ENCODE measurements around the gene TRUB1. TPM values are rescaled to one million over a fixed set of nuclear protein-coding genes. Genes with fewer than 3 reads are reported as not detected.

The TRUB1 gene
- total RNA-seq, 6 experiments from 2014 or later = 6.7 to 12.5 (median 8.7) TPM

GRCh38 chr10:115020449-115020848, 82.5 kb downstream of the TRUB1 start:
- no peak for TF ChIP-seq CTCF (IDR thresholded peaks at IDR 0.05)
- H3K4me3 ChIP-seq = no peak overlapping the region
- H3K27ac ChIP-seq = no peak overlapping the region
- intact Hi-C loops (cut with DNase I) = no loop called here
- H3K9me3 ChIP-seq = no peaks in the 10 kb centered on the region
- no peak for ATAC-seq
- DNase-seq = no peak
- H3K27me3 ChIP-seq = no peaks in the 10 kb centered on the region
- no peaks in the 10 kb centered on the region for H3K4me1 ChIP-seq
- 85% methylated on average over 2 of the region's 2 CpGs for WGBS (ENCODE audit: insufficient coverage, low coverage, low lambda C conversion rate, missing lambda C conversion rate)
- H3K36me3 ChIP-seq = no peaks in the 10 kb centered on the region

GRCh38 chr10:115022733-115023132, 84.7 kb downstream of the TRUB1 start:
- ATAC-seq (no peak), DNase-seq (no peak)
- WGBS (ENCODE audit: insufficient coverage, low coverage, low lambda C conversion rate, missing lambda C conversion rate) = 57% methylated on average over 5 of the region's 5 CpGs
- H3K4me1 ChIP-seq = no peaks in the 10 kb centered on the region
- no peaks in the 10 kb centered on the region for H3K9me3 ChIP-seq
- TF ChIP-seq POLR2A (IDR thresholded peaks at IDR 0.05) (no peak), CTCF (IDR thresholded peaks at IDR 0.05) (no peak)
- no peaks in the 10 kb centered on the region for H3K27me3 ChIP-seq
- H3K4me3 ChIP-seq = no peak overlapping the region
- intact Hi-C loops (cut with DNase I) = no loop called here
- no peak overlapping the region for H3K27ac ChIP-seq
- no peaks in the 10 kb centered on the region for H3K36me3 ChIP-seq

GRCh38 chr10:115023715-115024114, 85.7 kb downstream of the TRUB1 start:
- intact Hi-C loops (cut with DNase I) = no loop called here
- TF ChIP-seq CTCF (IDR thresholded peaks at IDR 0.05) = no peak
- Histone ChIP-seq H3K4me3 (no peak overlapping the region), H3K36me3 (no peaks in the 10 kb centered on the region), H3K27me3 (no peaks in the 10 kb centered on the region), H3K9me3 (no peaks in the 10 kb centered on the region), H3K27ac (no peak overlapping the region), H3K4me1 (no peaks in the 10 kb centered on the region)
- WGBS (ENCODE audit: insufficient coverage, low coverage, low lambda C conversion rate, missing lambda C conversion rate) = 83% methylated on average over 6 of the region's 8 CpGs
- no peak for ATAC-seq
- no peak for DNase-seq

- TF ChIP-seq CTCF (IDR thresholded peaks at IDR 0.05) (no peak), POLR2A (IDR thresholded peaks at IDR 0.05) (no peak)
- Histone ChIP-seq H3K4me3 (no peak overlapping the region), H3K4me1 (peaks cover 0 to 6% (median 2%) of the 10 kb centered on the region in 4 donors), H3K9me3 (no peaks in the 10 kb centered on the region), H3K36me3 (no peaks in the 10 kb centered on the region), H3K27ac (no peak overlapping the region), H3K27me3 (no peaks in the 10 kb centered on the region)
- 77% methylated on average over 9 of the region's 9 CpGs for WGBS (ENCODE audit: insufficient coverage, low coverage, low lambda C conversion rate, missing lambda C conversion rate)
- ATAC-seq = no peak
- no peak for DNase-seq
- intact Hi-C loops (cut with DNase I) = no loop called here
These were observed 86.4 kb downstream of the TRUB1 start for GRCh38 chr10:115024371-115024770.
